Body of pancreas (tissue), 4 donors: ENCODE measurements around the gene VAPB.

Experiments
- CTCF ChIP-seq, 7 experiments: fragments of 450-650 bp in 4 of 7; fragments of 200-600 bp in 3 of 7; sonication (generic) in 3 of 7; IDR thresholded peaks; one replicate each; pipeline ENCODE4 v1.5.1; 2016 to 2019; ENCODE audit warnings: antibody characterized with exemption in 7 of 7
- POLR2A ChIP-seq, 3 donors: fragments of 450-650 bp; IDR thresholded peaks; one replicate each; pipeline ENCODE4 v1.6.1; 2016; ENCODE audit warnings: antibody characterized with exemption in 3 of 3, mild to moderate bottlenecking in 2 of 3

- TF ChIP-seq CTCF (IDR thresholded peaks at IDR 0.05) (no peak), POLR2A (IDR thresholded peaks at IDR 0.05) (no peak)
Measured at GRCh38 chr20:58420798-58421496, 31.9 kb downstream of the VAPB start.
